Heart right ventricle (tissue), 16 donors: ENCODE data around the gene PRPF6. TPM values are rescaled to one million over a fixed set of nuclear protein-coding genes. Genes with fewer than 3 reads are reported as not detected.

Experiments used
- ATAC-seq, 8 donors: fragments of 200-7000 bp; cut with Tn5 transposase; one replicate each; pipeline ENCODE4 v1.9.1; 2020; ENCODE audit warnings: mild to moderate bottlenecking in 8 of 8, moderate library complexity in 8 of 8, moderate number of reproducible peaks in 1 of 8
- DNase-seq, 2 donors: peaks; one replicate each; pipeline ENCODE4 v3.0.0-alpha.2; 2020
- H3K27ac ChIP-seq, 10 donors: fragments of 200-600 bp; sonication (generic) in 2 of 10; one replicate each; pipeline versions ENCODE4 v1.5.0 to v1.8.0; 2020 to 2022; ENCODE audit warnings: mild to moderate bottlenecking in 3 of 10
- H3K27me3 ChIP-seq, 7 donors: fragments of 200-600 bp; one replicate each; pipeline ENCODE4 v1.8.0; 2021 to 2022; ENCODE audit warnings: mild to moderate bottlenecking in 2 of 7
- H3K36me3 ChIP-seq, 9 donors: fragments of 200-600 bp; sonication (generic) in 1 of 9; one replicate each; pipeline versions ENCODE4 v1.5.0 to v1.8.0; 2020 to 2022; ENCODE audit warnings: mild to moderate bottlenecking in 2 of 9
- H3K4me1 ChIP-seq, 9 donors: fragments of 200-600 bp; sonication (generic) in 1 of 9; one replicate each; pipeline versions ENCODE4 v1.5.0 to v1.8.0; 2020 to 2022; ENCODE audit warnings: mild to moderate bottlenecking in 4 of 9
- H3K4me3 ChIP-seq, 10 donors: fragments of 200-600 bp; sonication (generic) in 2 of 10; one replicate each; pipeline versions ENCODE4 v1.5.0 to v1.8.0; 2020 to 2022; ENCODE audit warnings: mild to moderate bottlenecking in 7 of 10, moderate library complexity in 2 of 10
- H3K9me3 ChIP-seq, 11 donors: fragments of 200-600 bp in 10 of 11; sonication (generic) in 2 of 11; one replicate each; pipeline versions ENCODE4 v1.5.0 to v1.8.0; 2013 to 2022; ENCODE audit warnings: mild to moderate bottlenecking in 2 of 11, control low read depth in 1 of 11, moderate library complexity in 1 of 11
- WGBS, 2 donors: extraction: QIAGEN DNeasy Blood & Tissue Kit; methylation state at CpG; one replicate each; pipeline ENCODE4 v1.1.7; 2013; ENCODE audit warnings: inconsistent platforms in 1 of 2; 5-methylcytosine and 5-hydroxymethylcytosine counted together
- intact Hi-C, 10 donors: fragments of 100-400 bp; cut with DNase I; formaldehyde crosslinking; loops; one replicate each; pipeline versions ENCODE4 v1.11.1 to v1.14.2; 2022
- polyA plus RNA-seq, 2 donors: library from polyadenylated mRNA; stranded (reverse); fragments of 200-250 nt; gene quantifications; one replicate each; pipeline ENCODE4 v1.2.3, GENCODE V29; 2013
- total RNA-seq, 10 donors: library from RNA; stranded (reverse); fragmentation: NEBNext Ultra II Directional in 3 of 10; extraction: Animal tissue kit (Norgen Biotek cat#: 25700) in 3 of 10; gene quantifications; one replicate each; pipeline versions ENCODE4 v1.2.1 to v1.2.4, GENCODE V29; 2021 to 2023
- TF ChIP-seq, protein P1 (sequence below), 9 donors: fragments of 200-600 bp; sonication (generic) in 2 of 9; IDR thresholded peaks; one replicate each; pipeline versions ENCODE4 v1.5.0 to v1.8.0; 2021 to 2022; ENCODE audit warnings: antibody characterized with exemption in 9 of 9, mild to moderate bottlenecking in 5 of 9, moderate library complexity in 1 of 9
- donor health status: Arrhythmogenic right ventricular cardiomyopathy.
- donor health status: ischemic (EF 13 %, LVEDD 7.1; RV severe dilation, severe dysfunction).
- donor health status: healthy with polysubstance abuse.
- donor health status: DM: no; HTN: yes; CAD: no.
- donor health status: DM: no; HTN: no; CAD: no.
- donor health status: ischemic (EF 25% LVEDD 6.9; RV normal size, moderate dysfunction).
- donor health status: ischemic (EF 25% LVEDD 5.7; RV mildly dilated, moderate dysfunction).
- donor health status: healthy.
- donor health status: DM: yes; HTN: yes; CAD: no.
- donor health status: Ischemic cardiomyopathy.
- donor health status: ischemic (EF 35%, LVEDD 5.7; RV mildly dilated, moderate dysfunction).
- donor health status: nonischemic (EF 11% LVEDD 7.7; RV severe dilation, severe dysfunction).
- donor health status: DM: yes; HTN: yes; CAD: no.
- donor health status: PGD.
- donor health status: ischemic (EF 29% LVEDD 5.4; RV normal size, mild dysfunction).
- donor health status: nonischemic (EF 23%, LVEDD 6.1; RV moderate dilation, normal function).

Gene PRPF6
- total and polyA plus RNA-seq, 12 donors: 27.8 to 53.6 (median 48.1) TPM

DNA sequence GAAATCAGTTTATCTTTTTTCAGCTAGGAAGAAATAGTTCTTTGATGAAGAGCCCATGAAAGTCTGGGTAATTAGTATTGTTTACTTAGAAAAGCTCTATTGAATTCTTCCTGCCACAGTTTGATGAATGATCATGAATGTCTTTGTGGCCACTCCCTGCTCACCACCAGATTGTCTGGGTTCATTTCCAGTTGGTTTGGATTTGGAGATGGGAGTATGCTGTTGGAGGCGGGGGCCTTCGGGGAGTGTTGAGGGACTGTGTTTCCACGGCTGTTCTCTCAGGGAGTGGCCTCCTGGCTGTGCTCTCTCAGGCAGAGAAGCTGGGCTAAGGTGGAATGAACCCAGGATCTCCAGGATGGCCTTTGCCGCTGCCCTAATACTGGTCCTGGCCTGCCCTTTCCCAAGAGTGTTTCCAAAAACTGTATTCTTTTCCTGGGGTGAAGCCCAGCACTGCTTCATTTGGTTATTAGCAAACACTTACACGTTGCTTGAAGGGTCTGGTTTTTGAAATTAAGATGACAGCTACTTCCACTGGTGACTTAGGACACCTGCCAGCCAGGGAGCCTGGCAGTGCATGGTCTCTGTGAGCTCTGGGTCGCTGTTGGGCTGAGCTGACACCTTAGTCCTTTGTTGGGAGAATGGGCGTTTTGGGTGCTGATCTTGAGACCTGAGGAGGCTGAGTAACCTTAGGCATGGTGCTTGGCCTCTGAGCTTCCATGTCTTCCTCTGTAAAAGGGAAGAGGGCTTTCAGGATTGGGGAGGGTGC lies 23.2 kb downstream of the PRPF6 start:
- ATAC-seq: no peak
- peaks cover 0 to 95% (median 58%) of the 10 kb centered on the region in 9 donors for H3K36me3 ChIP-seq
- H3K4me3 ChIP-seq: no peak overlapping the region
- peaks cover 0 to 37% (median 0%) of the 10 kb centered on the region in 9 donors for H3K4me1 ChIP-seq
- H3K9me3 ChIP-seq: peaks cover 0 to 7% (median 0%) of the 10 kb centered on the region in 11 donors
- H3K27me3 ChIP-seq: no peaks in the 10 kb centered on the region
- 81 to 85% methylated on average over 7 of the region's 7 CpGs for WGBS, 2 donors
- H3K27ac ChIP-seq: no peak overlapping the region
- intact Hi-C loops: no loop called here
- TF ChIP-seq, protein P1, sequence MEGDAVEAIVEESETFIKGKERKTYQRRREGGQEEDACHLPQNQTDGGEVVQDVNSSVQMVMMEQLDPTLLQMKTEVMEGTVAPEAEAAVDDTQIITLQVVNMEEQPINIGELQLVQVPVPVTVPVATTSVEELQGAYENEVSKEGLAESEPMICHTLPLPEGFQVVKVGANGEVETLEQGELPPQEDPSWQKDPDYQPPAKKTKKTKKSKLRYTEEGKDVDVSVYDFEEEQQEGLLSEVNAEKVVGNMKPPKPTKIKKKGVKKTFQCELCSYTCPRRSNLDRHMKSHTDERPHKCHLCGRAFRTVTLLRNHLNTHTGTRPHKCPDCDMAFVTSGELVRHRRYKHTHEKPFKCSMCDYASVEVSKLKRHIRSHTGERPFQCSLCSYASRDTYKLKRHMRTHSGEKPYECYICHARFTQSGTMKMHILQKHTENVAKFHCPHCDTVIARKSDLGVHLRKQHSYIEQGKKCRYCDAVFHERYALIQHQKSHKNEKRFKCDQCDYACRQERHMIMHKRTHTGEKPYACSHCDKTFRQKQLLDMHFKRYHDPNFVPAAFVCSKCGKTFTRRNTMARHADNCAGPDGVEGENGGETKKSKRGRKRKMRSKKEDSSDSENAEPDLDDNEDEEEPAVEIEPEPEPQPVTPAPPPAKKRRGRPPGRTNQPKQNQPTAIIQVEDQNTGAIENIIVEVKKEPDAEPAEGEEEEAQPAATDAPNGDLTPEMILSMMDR (IDR thresholded peaks at IDR 0.05): no peak
- no peak for DNase-seq

DNA sequence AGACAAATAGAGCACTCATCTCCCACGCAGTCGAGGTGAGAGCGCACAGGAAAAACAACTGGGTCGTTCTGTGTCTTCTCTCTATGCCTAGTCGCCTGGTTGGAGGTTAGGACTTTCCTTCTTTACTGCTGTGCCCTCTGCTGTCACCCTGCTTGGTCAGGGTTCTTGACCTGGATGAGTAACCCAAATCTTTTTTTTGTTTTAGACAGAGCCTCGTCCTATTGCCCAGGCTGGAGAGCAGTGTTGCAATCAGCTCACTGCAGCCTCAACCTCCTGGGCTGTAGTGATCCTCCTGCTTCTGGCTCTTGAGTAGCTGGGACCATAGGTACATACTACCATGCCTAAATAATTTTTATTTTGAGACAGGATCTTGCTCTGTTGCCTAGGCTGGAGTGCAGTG lies 24.5 kb downstream of the PRPF6 start:
- WGBS, 2 donors: 81 to 82% methylated on average over 6 of the region's 6 CpGs
- H3K4me3 ChIP-seq: no peak overlapping the region
- H3K27me3 ChIP-seq: no peaks in the 10 kb centered on the region
- TF ChIP-seq, protein P1 (IDR thresholded peaks at IDR 0.05): no peak
- no peak overlapping the region for H3K27ac ChIP-seq
- H3K9me3 ChIP-seq: peaks cover 0 to 7% (median 0%) of the 10 kb centered on the region in 11 donors
- intact Hi-C loops: no loop called here
- peaks cover 0 to 95% (median 56%) of the 10 kb centered on the region in 9 donors for H3K36me3 ChIP-seq
- ATAC-seq: no peak
- no peak for DNase-seq
- H3K4me1 ChIP-seq: peaks cover 0 to 27% (median 0%) of the 10 kb centered on the region in 9 donors

DNA sequence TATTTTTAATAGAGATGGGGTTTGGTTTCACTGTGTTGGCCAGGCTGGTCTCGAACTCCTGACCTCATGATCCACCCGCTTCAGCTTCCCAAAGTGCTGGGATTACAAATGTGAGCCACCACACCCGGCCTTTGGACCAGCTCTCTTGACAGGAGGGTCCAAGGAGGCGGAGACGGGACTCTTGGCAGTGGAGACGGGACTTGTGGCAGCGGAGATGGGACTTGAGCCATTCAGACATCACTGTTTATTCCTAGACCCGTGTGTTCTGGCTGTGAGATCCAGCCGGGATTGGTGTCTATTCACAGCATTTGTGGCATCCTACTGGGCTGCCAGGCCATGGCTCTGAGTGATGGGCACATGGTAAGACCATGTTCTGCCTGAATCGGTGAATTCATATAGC lies 25.6 kb downstream of the PRPF6 start:
- H3K27ac ChIP-seq: no peak overlapping the region
- ATAC-seq (no peak), DNase-seq (no peak)
- H3K27me3 ChIP-seq: no peaks in the 10 kb centered on the region
- intact Hi-C loops: no loop called here
- H3K9me3 ChIP-seq: peaks cover 0 to 7% (median 0%) of the 10 kb centered on the region in 11 donors
- peaks cover 0 to 27% (median 0%) of the 10 kb centered on the region in 9 donors for H3K4me1 ChIP-seq
- 83 to 84% methylated on average over 10 of the region's 10 CpGs for WGBS, 2 donors
- H3K36me3 ChIP-seq: peaks cover 0 to 95% (median 58%) of the 10 kb centered on the region in 9 donors
- TF ChIP-seq, protein P1 (IDR thresholded peaks at IDR 0.05): no peak
- no peak overlapping the region for H3K4me3 ChIP-seq

DNA sequence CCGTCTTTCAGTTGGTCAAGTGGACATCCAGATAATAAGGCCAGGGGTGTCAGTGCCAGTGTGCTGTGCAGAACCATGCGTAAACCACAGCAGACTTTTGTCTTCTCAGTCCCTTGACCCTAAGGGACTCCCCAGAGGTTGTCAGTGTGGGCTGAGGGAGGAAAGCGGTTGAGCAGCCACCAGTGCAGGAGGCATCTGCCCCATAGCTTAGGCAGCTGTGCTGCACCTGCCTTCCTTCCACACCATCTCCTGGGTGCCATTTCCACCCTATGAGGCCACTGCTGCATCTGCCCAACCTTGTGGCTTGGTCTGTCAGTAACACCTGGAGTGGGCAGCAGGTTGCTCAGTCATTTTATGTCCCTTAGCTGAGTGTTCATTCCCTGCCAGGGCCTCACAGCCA lies 26.0 kb downstream of the PRPF6 start:
- WGBS, 2 donors: 95 to 97% methylated on average over 3 of the region's 3 CpGs
- peaks cover 0 to 7% (median 0%) of the 10 kb centered on the region in 11 donors for H3K9me3 ChIP-seq
- no peak overlapping the region for H3K27ac ChIP-seq
- TF ChIP-seq, protein P1 (IDR thresholded peaks at IDR 0.05): no peak
- H3K4me1 ChIP-seq: peaks cover 0 to 27% (median 0%) of the 10 kb centered on the region in 9 donors
- intact Hi-C loops: no loop called here
- DNase-seq: no peak
- no peak for ATAC-seq
- H3K27me3 ChIP-seq: no peaks in the 10 kb centered on the region
- H3K36me3 ChIP-seq: peaks cover 0 to 93% (median 59%) of the 10 kb centered on the region in 9 donors
- H3K4me3 ChIP-seq: no peak overlapping the region
